Measurements from ENCODE around the gene ROCK1.
"Not testable (repeated sequence)": the region's sequence is repeated elsewhere in the genome, so short reads cannot be mapped to it uniquely, and the experiment has no call there.

The ROCK1 gene

DNA sequence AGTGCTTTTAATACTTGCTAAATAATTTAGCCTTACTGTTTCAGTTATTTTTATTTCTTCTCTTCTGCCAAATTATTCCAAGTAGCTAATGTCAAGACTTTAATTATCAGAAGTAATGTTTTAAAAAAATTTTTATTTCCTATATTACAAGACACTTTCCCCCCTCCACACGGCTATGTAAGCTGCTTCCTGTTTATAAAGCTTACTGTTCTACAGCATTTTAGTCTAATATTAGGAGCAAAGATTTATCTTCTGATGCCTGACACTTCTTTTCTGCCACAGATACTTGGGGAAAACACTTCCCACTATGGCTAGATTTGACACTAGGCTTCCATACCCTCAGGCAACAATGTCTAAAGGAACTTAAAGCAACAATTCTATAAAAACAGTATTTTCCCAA, 62.3 kb downstream of the ROCK1 start:
- no peak for DNase-seq

DNA sequence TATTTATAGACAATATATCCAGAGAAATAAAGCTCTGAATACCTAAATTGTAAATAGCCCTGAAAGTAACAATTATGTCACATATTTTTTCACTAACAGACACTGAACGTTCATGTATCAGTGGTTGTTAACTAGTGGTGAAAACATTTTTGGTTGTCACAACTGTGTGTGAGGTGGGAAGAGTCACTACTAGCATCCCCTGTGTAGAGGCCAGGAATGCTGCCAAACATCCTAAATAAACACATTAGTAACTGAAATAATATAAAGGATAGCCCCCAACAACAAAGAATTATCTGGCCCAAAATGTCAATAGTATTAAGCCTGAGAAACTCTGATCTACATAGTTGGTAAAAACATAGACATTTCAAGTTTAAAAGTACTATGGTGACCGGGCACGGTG, 64.5 kb downstream of the ROCK1 start:
- no peak for DNase-seq

DNA sequence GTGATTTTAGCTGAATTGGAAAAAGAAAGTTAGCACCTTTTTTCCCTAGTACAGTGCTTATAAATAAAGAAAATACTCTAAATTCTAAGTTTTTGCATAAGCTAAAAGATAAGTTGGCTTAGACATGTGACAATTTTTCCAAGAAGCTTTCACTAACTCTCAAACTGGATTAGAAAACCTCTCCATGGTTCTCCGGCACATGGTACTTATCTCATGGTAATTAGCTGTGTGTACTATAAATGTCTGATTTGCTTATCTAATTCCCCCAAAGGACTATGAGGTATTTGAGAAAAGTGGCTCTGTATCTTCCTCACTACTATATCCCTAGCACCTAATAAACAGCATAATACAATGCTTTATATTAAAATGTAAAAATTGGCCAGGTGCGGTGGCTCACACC, 71.1 kb downstream of the ROCK1 start:
- DNase-seq, result no peak

DNA sequence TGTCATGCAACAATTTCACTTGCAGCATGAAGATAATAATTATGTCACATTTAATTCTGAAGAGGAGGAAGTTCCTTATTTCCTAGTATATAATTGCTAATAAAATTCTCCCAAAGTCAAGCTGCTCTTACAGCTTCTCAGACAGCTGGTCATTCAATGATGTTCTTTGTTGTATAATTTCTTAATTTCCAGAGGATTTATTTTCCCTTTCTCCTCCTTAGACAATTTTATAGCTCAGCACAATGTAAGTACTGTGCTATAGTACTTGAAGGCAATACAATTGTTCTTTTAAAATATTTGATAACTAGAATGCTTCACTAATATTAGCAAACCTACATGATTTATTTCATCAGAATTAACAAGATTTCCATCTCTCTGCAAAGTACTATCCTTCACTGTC, 73.4 kb downstream of the ROCK1 start:
- DNase-seq, result no peak

DNA sequence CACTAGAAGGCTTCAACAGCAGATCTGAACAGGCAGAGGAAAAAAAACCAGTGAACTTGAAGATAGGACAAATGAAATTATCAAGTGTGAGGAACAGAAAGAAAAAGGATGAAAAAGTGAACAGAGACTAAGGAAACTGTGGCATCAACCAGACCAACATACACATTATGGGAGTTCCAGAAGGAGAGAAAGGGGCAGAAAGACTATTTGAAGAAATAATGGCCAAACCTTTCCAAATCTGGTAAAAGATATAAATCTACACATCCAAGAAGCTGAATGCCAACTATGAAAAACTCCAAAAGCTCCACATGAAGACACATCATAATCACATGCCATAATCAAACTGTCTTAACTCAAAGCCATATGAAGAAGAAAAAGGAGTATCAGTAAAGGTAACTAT, 79.8 kb downstream of the ROCK1 start:
- no peak for DNase-seq

DNA sequence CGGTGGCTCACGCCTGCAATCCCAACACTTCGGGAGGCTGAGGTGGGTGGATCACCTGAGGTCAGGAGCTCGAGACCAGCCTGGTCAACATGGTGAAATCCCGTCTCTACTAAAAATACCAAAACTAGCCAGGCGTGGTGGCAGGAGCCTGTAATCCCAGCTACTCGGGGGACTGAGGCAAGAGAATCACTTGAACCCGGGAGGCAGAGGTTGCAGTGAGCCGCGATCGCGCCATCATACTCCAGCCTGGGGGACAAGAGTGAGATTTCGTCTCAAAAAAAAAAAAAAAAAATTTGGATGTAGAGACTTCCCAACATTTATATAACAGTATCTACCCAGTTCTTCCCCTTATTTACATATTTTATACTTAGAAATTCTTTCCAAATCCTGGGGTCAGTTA, 93.4 kb downstream of the ROCK1 start:
- not testable (repeated sequence) for DNase-seq

DNA sequence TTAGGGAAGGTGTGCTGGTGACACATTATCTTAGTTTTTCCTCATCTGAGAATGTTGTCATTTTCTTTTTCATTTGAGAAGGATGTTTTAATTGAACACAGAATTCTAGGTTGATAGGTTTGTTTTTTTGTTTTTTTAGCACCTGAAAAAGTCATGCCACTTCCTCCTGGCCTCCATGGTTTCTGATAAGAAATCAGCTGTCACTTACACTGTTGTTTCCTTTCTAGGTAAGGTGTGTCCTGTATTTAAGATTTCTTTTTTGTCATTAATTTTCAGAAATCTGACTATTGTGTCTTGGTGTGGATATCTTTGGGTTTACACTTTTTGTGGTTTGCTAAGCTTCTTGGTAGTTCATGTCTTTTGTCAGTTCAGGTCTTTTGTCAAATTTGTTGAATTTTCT, 99.3 kb downstream of the ROCK1 start:
- DNase-seq, result no peak

DNA sequence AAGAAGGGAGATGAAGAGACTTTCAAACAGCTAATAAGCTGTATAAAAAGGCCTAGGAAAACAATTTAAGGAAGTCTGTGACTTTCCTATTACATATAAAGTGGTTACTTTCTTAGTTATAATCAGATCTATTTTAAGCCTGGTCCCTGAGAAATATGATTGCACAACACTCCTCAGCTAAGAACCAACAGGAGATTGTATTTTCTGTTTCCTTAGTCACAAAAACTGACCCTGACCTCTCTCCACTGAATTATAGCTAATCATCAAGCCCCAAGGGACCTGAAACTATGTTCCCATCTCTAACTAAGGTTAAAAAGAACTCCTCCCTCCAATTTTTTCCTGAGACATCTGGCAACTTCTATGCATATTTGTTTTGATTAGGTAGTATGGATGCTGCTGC, 106.9 kb downstream of the ROCK1 start:
- no peak for DNase-seq

DNA sequence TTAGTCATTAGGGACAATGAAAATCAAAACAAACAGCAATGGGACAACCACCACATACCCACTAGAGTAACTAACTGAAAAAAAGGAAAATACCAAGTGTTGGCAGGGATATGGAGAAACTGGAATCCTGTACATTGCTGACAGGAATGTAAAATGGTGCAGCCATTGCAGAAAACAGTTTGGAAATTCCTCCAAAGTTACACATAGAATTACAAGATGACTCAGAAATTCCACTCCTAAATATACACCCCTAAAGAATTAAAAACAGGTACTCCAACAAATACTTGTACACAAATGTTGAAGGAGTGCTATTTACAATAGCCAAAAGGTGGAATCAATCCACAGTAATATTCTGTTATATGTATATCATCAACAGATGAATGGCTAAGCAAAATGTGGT, 110.9 kb downstream of the ROCK1 start:
- DNase-seq, result no peak

DNA sequence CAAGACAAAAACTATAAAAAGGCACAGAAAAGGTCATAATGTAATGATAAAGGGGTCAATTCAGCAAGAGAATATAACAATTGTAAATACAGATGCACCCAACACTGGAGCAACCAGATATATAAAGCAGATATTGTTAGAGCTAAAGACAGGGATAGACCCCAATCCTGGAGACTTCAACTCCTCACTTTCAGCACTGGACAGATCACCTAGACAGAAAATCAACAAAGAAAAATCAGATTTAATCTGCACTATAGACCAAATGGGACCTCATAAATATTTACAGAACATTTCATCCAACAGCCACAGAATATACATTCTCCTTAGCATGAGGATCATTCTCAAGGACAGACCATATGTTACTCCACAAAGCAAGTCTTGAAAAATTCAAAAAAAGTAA, 114.2 kb downstream of the ROCK1 start:
- no peak for DNase-seq

DNA sequence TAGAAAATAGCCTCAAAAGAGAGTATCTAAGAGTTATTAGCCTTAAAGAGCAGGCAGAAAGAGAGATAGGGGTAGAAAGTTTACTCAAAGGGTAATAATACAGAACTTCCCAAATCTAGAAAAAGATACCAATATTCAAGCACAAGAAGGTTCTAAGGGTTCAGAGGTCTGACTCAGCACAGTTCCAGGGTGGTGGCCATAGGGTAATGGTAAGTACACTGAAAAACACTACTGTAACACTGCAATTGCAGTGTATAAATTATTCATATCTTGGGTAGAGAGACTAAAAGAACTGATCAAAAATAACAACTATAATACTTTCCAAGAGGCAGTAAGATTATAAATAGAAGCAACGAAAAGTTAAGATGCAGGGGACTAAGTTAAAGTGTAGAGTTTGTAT, 115.2 kb downstream of the ROCK1 start:
- DNase-seq, result no peak

DNA sequence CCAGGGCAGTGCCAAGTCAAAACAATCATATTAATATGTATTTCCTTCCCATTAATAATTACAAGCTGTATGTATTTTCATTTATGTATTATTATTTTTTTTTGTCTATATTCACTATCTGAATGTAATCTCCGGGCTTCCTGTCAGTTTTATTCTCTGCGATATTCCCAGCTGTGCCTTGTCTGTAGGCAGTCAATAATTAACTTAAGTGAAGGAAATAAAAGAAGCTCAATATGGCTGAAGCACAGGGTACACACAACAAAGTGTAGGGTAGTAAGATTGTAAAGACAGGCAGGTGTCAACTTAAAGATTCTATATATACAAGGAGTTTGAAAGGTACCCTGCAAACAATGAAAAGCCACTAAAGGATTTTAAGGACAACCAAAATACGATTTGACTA, 122.9 kb downstream of the ROCK1 start:
- no peak for DNase-seq

DNA sequence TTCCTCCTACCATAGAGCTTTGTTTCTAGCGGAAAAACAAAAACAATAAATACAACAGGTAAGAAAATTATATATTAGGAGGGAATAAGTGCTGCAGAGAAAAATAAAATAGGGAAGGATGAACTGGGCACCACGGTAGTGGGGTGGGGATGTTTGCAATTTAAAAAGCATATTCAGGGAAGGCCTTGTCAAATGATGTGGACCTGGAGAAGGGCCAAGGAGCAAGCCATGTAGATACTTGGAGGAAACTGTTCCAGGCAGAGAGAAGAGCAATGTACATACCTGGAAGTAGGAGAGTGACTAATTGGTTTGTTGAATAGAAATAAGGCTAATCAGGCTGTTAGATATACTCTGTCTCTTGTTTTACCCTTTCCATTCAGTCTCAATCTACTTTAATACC, 136.5 kb downstream of the ROCK1 start:
- no peak for DNase-seq

DNA sequence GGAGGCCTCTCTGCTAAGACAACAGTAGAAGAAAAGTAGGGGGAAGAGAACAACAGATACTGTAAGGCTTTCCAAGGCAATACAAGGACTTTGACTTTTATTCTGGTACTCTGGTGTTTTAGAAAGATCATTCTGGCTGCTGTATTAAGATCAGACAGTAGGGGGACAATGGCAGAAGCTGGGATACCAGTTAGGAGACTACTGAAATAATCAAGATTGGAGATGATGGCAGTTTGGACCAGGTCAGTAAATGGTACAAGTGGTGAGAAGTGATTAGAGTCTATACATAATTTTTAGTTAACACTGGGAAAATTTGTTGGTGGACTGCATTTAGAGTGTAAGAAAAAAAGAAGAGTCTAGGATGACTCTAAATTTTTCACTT, 139.7 kb downstream of the ROCK1 start:
- no peak for DNase-seq

DNA sequence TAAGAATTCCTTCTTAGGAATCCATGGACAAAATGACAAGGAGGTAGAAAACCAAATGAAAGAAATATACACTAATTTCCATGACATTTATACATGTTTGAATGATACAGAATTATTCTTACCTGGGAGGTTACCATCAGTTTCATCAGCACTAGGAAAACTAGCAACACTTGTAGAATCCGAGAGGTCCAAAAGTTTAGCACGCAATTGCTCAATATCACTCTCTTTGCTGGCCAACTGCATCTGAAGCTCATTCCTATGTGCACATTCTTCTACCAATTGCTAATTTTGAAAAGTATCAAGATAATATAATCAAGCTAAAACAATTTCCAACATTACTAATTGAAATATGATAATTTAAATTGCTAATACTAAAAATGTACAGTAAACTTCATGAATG, 144.8 kb downstream of the ROCK1 start:
- DNase-seq, result no peak

DNA sequence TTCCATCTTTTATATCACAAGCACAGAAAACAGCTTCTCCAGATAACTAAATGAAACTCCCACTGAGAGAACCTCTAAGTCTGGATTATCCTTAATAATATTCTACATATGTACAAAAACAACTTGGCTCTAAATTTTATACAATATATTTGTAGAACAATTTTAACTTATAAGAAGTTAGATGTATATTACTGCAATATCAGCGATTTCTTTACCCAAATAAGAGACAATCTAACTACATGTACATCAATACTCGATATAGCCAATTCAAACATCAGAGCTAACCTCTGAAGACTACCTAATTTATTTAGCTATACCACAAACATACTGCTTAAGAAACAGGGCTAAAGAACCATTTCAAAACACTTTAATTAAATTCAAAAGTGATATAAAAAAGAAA, 148.6 kb downstream of the ROCK1 start:
- DNase-seq, result no peak

DNA sequence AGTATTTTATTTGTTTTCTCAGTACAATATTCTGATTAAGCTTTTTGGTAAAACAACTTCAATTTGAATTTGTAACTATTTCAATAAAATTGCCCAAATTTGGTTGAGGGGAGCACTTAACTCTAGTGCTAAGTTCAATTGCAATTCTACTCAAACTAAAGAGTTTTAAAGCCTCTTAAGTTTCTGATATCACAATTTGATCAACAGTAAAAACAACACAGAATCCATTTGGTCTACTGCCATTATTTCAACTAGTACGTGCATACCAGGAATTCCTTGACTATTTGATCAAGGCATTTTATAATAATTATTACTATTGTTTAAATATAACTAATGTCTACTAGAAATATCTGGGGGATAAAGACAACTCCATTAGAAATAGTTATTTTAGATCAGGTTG, 150.9 kb downstream of the ROCK1 start:
- no peak for DNase-seq

DNA sequence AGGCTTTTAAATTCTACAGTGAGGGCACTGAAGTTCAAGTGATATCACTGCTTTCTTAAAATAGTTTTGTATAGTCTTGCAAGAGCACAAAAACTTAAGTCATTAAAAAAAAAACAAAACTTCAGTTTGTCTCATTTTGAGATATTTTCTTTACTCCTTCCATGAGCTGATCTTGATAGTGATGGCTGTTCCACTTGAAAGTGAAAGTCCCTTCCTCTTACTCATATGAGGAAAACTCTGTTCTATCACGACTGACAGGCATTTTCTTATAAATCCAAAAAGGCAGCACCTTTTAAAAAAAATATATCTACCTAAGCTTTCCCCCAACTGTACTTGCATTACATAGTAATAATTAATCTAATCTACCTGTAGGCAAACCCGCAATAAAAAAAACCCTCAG, 160.8 kb downstream of the ROCK1 start:
- DNase-seq, result not testable (repeated sequence)

Measured in activated T-cell treated with anti-CD3 and anti-CD28 coated beads, Interleukin-2, amount 50 U/mL, for 48 hours (primary cell).